ENCODE data around the gene SSUH2. TPM values are rescaled to one million over a fixed set of nuclear protein-coding genes. Genes with fewer than 3 reads are reported as not detected.

The SSUH2 gene
- total RNA-seq, 1 experiment from 2014 or later: 0.94 TPM

DNA sequence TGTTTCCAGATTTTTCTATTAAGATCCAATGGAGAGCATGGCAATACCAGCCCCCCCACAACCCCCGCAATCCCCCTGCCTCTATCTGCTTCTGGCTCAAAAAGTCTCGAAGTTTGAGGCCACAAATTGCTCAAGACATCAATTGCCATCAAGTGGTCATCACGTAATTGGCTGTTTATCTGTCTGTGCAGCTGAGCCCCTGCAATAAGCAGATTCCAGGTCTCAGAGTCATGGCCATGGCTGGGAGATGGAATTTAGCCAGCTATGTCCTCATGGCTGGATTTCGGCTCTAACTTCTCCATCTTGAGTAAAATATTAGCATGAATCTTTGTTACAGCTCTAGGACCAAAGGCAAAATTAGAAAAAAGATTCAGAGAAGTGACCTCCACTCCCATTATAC, 22.7 kb downstream of the SSUH2 start (continued):
- TF ChIP-seq, protein P1, sequence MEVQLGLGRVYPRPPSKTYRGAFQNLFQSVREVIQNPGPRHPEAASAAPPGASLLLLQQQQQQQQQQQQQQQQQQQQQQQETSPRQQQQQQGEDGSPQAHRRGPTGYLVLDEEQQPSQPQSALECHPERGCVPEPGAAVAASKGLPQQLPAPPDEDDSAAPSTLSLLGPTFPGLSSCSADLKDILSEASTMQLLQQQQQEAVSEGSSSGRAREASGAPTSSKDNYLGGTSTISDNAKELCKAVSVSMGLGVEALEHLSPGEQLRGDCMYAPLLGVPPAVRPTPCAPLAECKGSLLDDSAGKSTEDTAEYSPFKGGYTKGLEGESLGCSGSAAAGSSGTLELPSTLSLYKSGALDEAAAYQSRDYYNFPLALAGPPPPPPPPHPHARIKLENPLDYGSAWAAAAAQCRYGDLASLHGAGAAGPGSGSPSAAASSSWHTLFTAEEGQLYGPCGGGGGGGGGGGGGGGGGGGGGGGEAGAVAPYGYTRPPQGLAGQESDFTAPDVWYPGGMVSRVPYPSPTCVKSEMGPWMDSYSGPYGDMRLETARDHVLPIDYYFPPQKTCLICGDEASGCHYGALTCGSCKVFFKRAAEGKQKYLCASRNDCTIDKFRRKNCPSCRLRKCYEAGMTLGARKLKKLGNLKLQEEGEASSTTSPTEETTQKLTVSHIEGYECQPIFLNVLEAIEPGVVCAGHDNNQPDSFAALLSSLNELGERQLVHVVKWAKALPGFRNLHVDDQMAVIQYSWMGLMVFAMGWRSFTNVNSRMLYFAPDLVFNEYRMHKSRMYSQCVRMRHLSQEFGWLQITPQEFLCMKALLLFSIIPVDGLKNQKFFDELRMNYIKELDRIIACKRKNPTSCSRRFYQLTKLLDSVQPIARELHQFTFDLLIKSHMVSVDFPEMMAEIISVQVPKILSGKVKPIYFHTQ (CRISPR knock-in tag; IDR thresholded peaks at IDR 0.05): no peak
- TF ChIP-seq SOX15 (CRISPR knock-in tag; IDR thresholded peaks at IDR 0.05) (no peak), CREM (CRISPR knock-in tag; IDR thresholded peaks at IDR 0.05) (no peak), ZNF423 (CRISPR knock-in tag; IDR thresholded peaks at IDR 0.05) (no peak), FOXK1 (CRISPR knock-in tag; IDR thresholded peaks at IDR 0.05) (no peak), ERG (CRISPR knock-in tag; IDR thresholded peaks at IDR 0.05) (no peak), KAT7 (CRISPR knock-in tag; IDR thresholded peaks at IDR 0.05; ENCODE audit: borderline replicate concordance) (no peak), AFF4 (CRISPR knock-in tag; IDR thresholded peaks at IDR 0.05; ENCODE audit: borderline replicate concordance) (no peak), IRF2 (CRISPR knock-in tag; IDR thresholded peaks at IDR 0.05; ENCODE audit: borderline replicate concordance, low read depth) (no peak)
- TF ChIP-seq, protein P2, sequence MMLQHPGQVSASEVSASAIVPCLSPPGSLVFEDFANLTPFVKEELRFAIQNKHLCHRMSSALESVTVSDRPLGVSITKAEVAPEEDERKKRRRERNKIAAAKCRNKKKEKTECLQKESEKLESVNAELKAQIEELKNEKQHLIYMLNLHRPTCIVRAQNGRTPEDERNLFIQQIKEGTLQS (CRISPR knock-in tag; conservative IDR thresholded peaks at IDR 0.05): no peak
- TF ChIP-seq, protein P3, sequence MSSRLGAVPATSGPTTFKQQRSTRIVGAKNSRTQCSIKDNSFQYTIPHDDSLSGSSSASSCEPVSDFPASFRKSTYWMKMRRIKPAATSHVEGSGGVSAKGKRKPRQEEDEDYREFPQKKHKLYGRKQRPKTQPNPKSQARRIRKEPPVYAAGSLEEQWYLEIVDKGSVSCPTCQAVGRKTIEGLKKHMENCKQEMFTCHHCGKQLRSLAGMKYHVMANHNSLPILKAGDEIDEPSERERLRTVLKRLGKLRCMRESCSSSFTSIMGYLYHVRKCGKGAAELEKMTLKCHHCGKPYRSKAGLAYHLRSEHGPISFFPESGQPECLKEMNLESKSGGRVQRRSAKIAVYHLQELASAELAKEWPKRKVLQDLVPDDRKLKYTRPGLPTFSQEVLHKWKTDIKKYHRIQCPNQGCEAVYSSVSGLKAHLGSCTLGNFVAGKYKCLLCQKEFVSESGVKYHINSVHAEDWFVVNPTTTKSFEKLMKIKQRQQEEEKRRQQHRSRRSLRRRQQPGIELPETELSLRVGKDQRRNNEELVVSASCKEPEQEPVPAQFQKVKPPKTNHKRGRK (CRISPR knock-in tag; IDR thresholded peaks at IDR 0.05; ENCODE audit: borderline replicate concordance): no peak

- POLR2A ChIA-PET: no interaction called here
- Mint-ChIP-seq H3K9me3 (peaks cover 19% of the 10 kb centered on the region), H3K36me3 (no peaks in the 10 kb centered on the region; the same call in 1 of the 2 replicates), H3K27ac (no peak overlapping the region), H3K27me3 (ENCODE audit: low read depth) (peaks cover 4% of the 10 kb centered on the region; the same call in 1 of the 2 replicates), H3K4me1 (peaks cover 11% of the 10 kb centered on the region), H3K4me3 (no peak overlapping the region)
- CTCF ChIA-PET: interaction anchor here (2.4 kb wide), 1 partner anchor 179 kb away, joined by 6 read pairs; no protein-coding TSS in a partner anchor
- TF ChIP-seq NFE2L1 (CRISPR knock-in tag; IDR thresholded peaks at IDR 0.05): no peak
- no peak for TF ChIP-seq IRF2 (CRISPR knock-in tag; IDR thresholded peaks at IDR 0.05; ENCODE audit: borderline replicate concordance, low read depth)
- no peak for TF ChIP-seq ELF4 (CRISPR knock-in tag; IDR thresholded peaks at IDR 0.05; ENCODE audit: low read depth)
- TF ChIP-seq, protein P4, sequence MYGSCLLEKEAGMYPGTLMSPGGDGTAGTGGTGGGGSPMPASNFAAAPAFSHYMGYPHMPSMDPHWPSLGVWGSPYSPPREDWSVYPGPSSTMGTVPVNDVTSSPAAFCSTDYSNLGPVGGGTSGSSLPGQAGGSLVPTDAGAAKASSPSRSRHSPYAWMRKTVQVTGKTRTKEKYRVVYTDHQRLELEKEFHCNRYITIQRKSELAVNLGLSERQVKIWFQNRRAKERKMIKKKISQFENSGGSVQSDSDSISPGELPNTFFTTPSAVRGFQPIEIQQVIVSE (CRISPR knock-in tag; IDR thresholded peaks at IDR 0.05; ENCODE audit: borderline replicate concordance): no peak
- no peak for TF ChIP-seq CREM (CRISPR knock-in tag; IDR thresholded peaks at IDR 0.05)
- no peak for TF ChIP-seq MAX (CRISPR knock-in tag; IDR thresholded peaks at IDR 0.05)
- TF ChIP-seq, protein P1 (CRISPR knock-in tag; IDR thresholded peaks at IDR 0.05): no peak
- no peak for TF ChIP-seq ZBTB21 (CRISPR knock-in tag; IDR thresholded peaks at IDR 0.05; ENCODE audit: borderline replicate concordance)
- no peak for TF ChIP-seq USF1 (CRISPR knock-in tag; IDR thresholded peaks at IDR 0.05)
- TF ChIP-seq NFATC4 (CRISPR knock-in tag; IDR thresholded peaks at IDR 0.05): no peak
- no peak for TF ChIP-seq ZSCAN18 (CRISPR knock-in tag; IDR thresholded peaks at IDR 0.05)
- ATAC-seq: no peak
- no peak for DNase-seq (ENCODE audit: low spot score)
Observed at GRCh38 chr3:8621141-8621540, 23.5 kb downstream of the SSUH2 start.
